Activated CD8-positive, alpha-beta memory T cell treated with anti-CD3 and anti-CD28 coated beads, Interleukin-2, amount 10 ng/mL, durations not matched to agents 7 days and 5 days (primary cell): ENCODE results near the gene TM2D1. TPM values are rescaled to one million over a fixed set of nuclear protein-coding genes. Genes with fewer than 3 reads are reported as not detected.
"Not testable (repeated sequence)": the region's sequence is repeated elsewhere in the genome, so short reads cannot be mapped to it uniquely, and the experiment has no call there.

Source experiments
- ATAC-seq: fragments of 150-1000 bp; cut with Tn5 transposase; one replicate; pipeline ENCODE4 v1.10.0; 2021; ENCODE audit warnings: moderate library complexity
- CTCF ChIA-PET: fragments of 350-600 bp; sonication (Branson Sonifier 250); formaldehyde crosslinking; loops from one replicate; lab custom pipeline; 2021; ENCODE audit warnings: antibody characterized with exemption; lab: Charles Lee
- DNase-seq: peaks from one replicate; pipeline ENCODE4 v3.0.0-alpha.2; 2020
- H3K27ac Mint-ChIP-seq: one replicate; pipeline ENCODE4 v1.8.0; 2021; ENCODE audit warnings: mild to moderate bottlenecking, mixed read lengths
- H3K27me3 Mint-ChIP-seq: one replicate; pipeline ENCODE4 v1.8.0; 2021; ENCODE audit warnings: mixed read lengths
- H3K36me3 Mint-ChIP-seq: one replicate; pipeline ENCODE4 v1.8.0; 2021; ENCODE audit warnings: mild to moderate bottlenecking, mixed read lengths
- H3K4me1 Mint-ChIP-seq: one replicate; pipeline ENCODE4 v1.8.0; 2021; ENCODE audit warnings: mixed read lengths
- H3K4me3 Mint-ChIP-seq: one replicate; pipeline ENCODE4 v1.8.0; 2021; ENCODE audit warnings: mild to moderate bottlenecking, moderate library complexity, mixed read lengths
- H3K9me3 Mint-ChIP-seq: one replicate; pipeline ENCODE4 v1.8.0; 2022; ENCODE audit warnings: low read depth, mixed read lengths
- total RNA-seq, 2 experiments: library from RNA; stranded (reverse); gene quantifications; one replicate each; pipeline ENCODE4 v1.2.3, GENCODE V29; 2021

Gene TM2D1
- total RNA-seq, 2 experiments from 2014 or later, result 29.0 to 33.1 TPM

GRCh38 chr1:61699911-61700851 is 24.8 kb downstream of the TM2D1 start:
- no peaks in the 10 kb centered on the region for H3K27me3 Mint-ChIP-seq
- no peaks in the 10 kb centered on the region for H3K4me1 Mint-ChIP-seq
- no peak for ATAC-seq
- H3K27ac Mint-ChIP-seq, result no peak overlapping the region
- H3K9me3 Mint-ChIP-seq, result no peaks in the 10 kb centered on the region
- DNase-seq, result no peak
- H3K36me3 Mint-ChIP-seq, result peaks cover 45% of the 10 kb centered on the region
- H3K4me3 Mint-ChIP-seq, result no peak overlapping the region
- CTCF ChIA-PET, result interaction anchor here (0.7 to 0.9 kb wide), 2 partner anchors 14 to 96 kb away, joined by 3 to 5 read pairs; no protein-coding TSS in a partner anchor

DNA sequence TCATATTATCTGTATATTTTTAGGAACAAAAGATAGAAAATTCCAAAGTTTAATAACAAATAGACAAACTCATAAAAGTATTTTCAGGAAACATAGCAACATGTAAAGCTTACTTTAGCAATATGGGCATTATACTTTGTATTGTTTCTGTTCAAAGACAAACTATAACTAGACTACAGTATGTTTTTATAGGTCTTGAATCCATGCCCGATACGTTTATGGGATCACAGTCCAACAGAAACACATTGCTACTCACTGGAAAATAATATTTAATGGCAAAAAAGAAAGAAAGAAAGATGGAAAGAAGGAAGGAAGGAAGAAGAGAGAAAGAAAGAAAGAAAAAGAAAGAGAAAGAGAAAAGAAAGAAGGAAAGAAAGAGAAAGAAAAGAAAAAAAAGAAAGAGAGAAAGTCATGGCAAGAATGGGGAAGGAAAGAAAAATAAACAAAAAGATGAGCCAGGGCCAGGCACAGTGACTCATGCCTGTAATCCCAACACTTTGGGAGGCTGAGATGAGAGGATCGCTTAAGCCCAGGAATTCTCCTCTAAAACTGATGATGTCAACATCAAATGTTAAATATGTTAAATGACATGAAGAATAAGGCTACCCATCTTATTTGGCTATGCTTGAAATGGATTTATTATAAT is 32.7 kb downstream of the TM2D1 start:
- no peak for DNase-seq
- no peaks in the 10 kb centered on the region for H3K9me3 Mint-ChIP-seq
- no peak for ATAC-seq
- no peak overlapping the region for H3K4me3 Mint-ChIP-seq
- no peak overlapping the region for H3K27ac Mint-ChIP-seq
- H3K36me3 Mint-ChIP-seq, result peaks cover 22% of the 10 kb centered on the region
- no peaks in the 10 kb centered on the region for H3K27me3 Mint-ChIP-seq
- CTCF ChIA-PET, result no interaction called here
- H3K4me1 Mint-ChIP-seq, result no peaks in the 10 kb centered on the region

- H3K4me3 Mint-ChIP-seq, result no peak overlapping the region
- no peak overlapping the region for H3K27ac Mint-ChIP-seq
- H3K4me1 Mint-ChIP-seq, result no peaks in the 10 kb centered on the region
- no peak for DNase-seq
- no peak for ATAC-seq
- CTCF ChIA-PET, result no interaction called here
- H3K9me3 Mint-ChIP-seq, result no peaks in the 10 kb centered on the region
- peaks cover 18% of the 10 kb centered on the region for H3K36me3 Mint-ChIP-seq
- H3K27me3 Mint-ChIP-seq, result no peaks in the 10 kb centered on the region
Measured at GRCh38 chr1:61687901-61688300, 37.0 kb downstream of the TM2D1 start.

DNA sequence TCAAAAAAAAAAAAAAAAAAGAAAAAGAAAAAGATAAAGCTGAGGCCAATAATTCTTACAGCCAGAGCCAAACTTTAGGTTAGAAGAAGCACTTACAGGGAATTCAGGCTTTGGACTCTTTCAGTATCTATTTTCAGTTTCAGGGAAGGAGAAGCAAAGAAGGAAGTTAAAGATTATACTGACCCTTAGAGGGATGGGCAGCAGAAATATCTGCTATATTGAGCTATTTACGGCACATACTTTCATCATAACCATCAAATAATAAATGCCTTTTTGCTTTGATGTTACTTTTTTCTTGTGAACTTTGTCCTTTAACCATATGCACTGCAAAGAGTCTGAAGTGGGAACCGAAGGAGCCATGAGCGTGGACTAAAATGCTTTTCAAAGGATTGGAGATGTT is 42.0 kb downstream of the TM2D1 start:
- Mint-ChIP-seq H3K4me3 (no peak overlapping the region), H3K27ac (no peak overlapping the region), H3K27me3 (no peaks in the 10 kb centered on the region), H3K4me1 (no peaks in the 10 kb centered on the region), H3K9me3 (no peaks in the 10 kb centered on the region), H3K36me3 (peaks cover 29% of the 10 kb centered on the region)
- CTCF ChIA-PET, result no interaction called here
- no peak for DNase-seq
- ATAC-seq, result no peak

DNA sequence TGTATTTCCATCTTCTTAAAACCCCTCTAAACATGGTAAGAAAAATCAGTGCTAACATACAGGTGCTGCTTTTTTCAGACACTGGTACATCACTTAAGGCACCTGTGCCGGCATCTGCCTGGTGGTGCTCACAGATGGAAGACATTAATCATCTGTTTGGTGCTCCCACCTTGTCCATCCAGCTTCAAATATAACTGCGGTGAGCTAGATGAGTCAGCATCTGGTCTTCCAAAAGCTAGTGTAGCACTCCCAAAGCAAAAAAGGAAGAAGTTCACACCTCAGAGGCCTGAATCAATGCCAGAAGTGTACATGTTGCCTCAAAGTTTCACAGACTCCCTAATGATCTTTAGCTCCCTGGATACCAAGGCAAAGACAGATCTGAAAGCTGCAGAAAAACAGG is 44.4 kb downstream of the TM2D1 start:
- H3K27ac Mint-ChIP-seq, result no peak overlapping the region
- H3K27me3 Mint-ChIP-seq, result no peaks in the 10 kb centered on the region
- H3K36me3 Mint-ChIP-seq, result peaks cover 25% of the 10 kb centered on the region
- no peaks in the 10 kb centered on the region for H3K4me1 Mint-ChIP-seq
- no peak overlapping the region for H3K4me3 Mint-ChIP-seq
- no peak for ATAC-seq
- DNase-seq, result no peak
- no peaks in the 10 kb centered on the region for H3K9me3 Mint-ChIP-seq
- CTCF ChIA-PET, result interaction anchor here (1.3 kb wide), 1 partner anchor 11 kb away, joined by 3 read pairs; no protein-coding TSS in a partner anchor

- CTCF ChIA-PET, result interaction anchor here (0.7 kb wide), 1 partner anchor 789 kb away, joined by 3 read pairs; no protein-coding TSS in a partner anchor
- not testable (repeated sequence) for H3K27me3 Mint-ChIP-seq, DNase-seq, H3K27ac Mint-ChIP-seq, H3K4me3 Mint-ChIP-seq, ATAC-seq, H3K36me3 Mint-ChIP-seq, H3K4me1 Mint-ChIP-seq, H3K9me3 Mint-ChIP-seq
Measured at GRCh38 chr1:61676881-61677280, 48.1 kb downstream of the TM2D1 start.

DNA sequence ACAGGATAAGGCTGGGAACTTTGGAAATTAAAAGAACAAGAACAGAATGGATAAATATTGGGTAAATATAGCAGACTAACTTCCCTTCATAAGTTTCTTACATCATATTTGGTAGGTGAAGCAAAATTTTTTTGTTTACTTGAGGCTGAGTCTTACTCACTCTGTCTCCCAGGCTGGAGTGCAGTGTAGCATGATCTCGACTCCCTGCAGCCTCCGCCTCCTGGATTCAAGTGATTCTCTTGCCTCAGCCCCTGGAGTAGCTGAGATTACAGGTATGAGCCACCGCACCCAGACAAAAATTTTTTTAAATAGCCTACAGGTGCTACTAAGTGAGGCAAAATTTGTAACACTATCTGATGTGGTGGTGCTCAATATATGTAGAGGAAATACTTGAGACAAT is 50.7 kb downstream of the TM2D1 start:
- Mint-ChIP-seq H3K4me3 (no peak overlapping the region), H3K9me3 (no peaks in the 10 kb centered on the region), H3K27ac (no peak overlapping the region), H3K27me3 (no peaks in the 10 kb centered on the region), H3K36me3 (no peaks in the 10 kb centered on the region), H3K4me1 (no peaks in the 10 kb centered on the region)
- CTCF ChIA-PET, result no interaction called here
- ATAC-seq (no peak), DNase-seq (no peak)

GRCh38 chr1:61672376-61672775 is 52.6 kb downstream of the TM2D1 start:
- Mint-ChIP-seq H3K27ac (no peak overlapping the region), H3K4me3 (no peak overlapping the region)

GRCh38 chr1:61670445-61670844 is 54.5 kb downstream of the TM2D1 start:
- DNase-seq, result no peak
- ATAC-seq, result no peak
- Mint-ChIP-seq H3K27ac (no peak overlapping the region), H3K9me3 (no peaks in the 10 kb centered on the region), H3K36me3 (no peaks in the 10 kb centered on the region), H3K4me1 (no peaks in the 10 kb centered on the region), H3K4me3 (no peak overlapping the region), H3K27me3 (no peaks in the 10 kb centered on the region)
- CTCF ChIA-PET, result interaction anchor here (1.2 kb wide), 1 partner anchor 14 kb away, joined by 3 read pairs; no protein-coding TSS in a partner anchor

More at GRCh38 chr1:61672376-61672775, 52.6 kb downstream of the TM2D1 start:
- no peak for ATAC-seq
- Mint-ChIP-seq H3K4me1 (no peaks in the 10 kb centered on the region), H3K9me3 (no peaks in the 10 kb centered on the region), H3K36me3 (no peaks in the 10 kb centered on the region), H3K27me3 (no peaks in the 10 kb centered on the region)
- CTCF ChIA-PET, result no interaction called here
- DNase-seq, result no peak

GRCh38 chr1:61670016-61670415 is 54.9 kb downstream of the TM2D1 start:
- H3K4me3 Mint-ChIP-seq, result no peak overlapping the region
- no peaks in the 10 kb centered on the region for H3K4me1 Mint-ChIP-seq
- CTCF ChIA-PET, result interaction anchor here (1.2 kb wide), 1 partner anchor 14 kb away, joined by 3 read pairs; no protein-coding TSS in a partner anchor
- H3K27ac Mint-ChIP-seq, result no peak overlapping the region
- no peaks in the 10 kb centered on the region for H3K27me3 Mint-ChIP-seq
- H3K36me3 Mint-ChIP-seq, result no peaks in the 10 kb centered on the region
- H3K9me3 Mint-ChIP-seq, result no peaks in the 10 kb centered on the region
- ATAC-seq, result no peak
- DNase-seq, result no peak

DNA sequence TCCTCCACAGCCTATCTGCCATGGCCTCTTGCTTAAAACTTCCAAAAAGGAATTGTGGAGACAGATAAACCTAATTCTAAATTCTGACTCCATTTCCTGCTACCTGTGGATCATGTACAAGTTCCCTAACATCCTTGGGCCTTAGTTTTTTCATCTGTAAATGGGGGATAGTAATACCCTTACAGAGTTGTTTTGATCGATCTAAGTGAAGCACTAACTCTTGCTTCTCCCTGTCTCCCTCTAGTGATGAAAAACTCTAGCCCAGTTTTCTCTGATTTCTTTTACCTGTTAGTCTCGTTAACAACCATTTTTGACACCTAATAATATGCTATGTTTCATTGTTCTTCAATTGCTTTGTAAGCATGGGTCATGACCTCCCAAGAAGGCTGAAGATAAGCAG is 65.9 kb downstream of the TM2D1 start:
- no peaks in the 10 kb centered on the region for H3K9me3 Mint-ChIP-seq
- no peak for ATAC-seq
- CTCF ChIA-PET, result no interaction called here
- peaks cover 3% of the 10 kb centered on the region for H3K27me3 Mint-ChIP-seq
- H3K4me3 Mint-ChIP-seq, result no peak overlapping the region
- no peak overlapping the region for H3K27ac Mint-ChIP-seq
- no peaks in the 10 kb centered on the region for H3K4me1 Mint-ChIP-seq
- DNase-seq, result no peak
- H3K36me3 Mint-ChIP-seq, result no peaks in the 10 kb centered on the region

- Mint-ChIP-seq H3K9me3 (no peaks in the 10 kb centered on the region), H3K4me3 (no peak overlapping the region), H3K27me3 (peaks cover 3% of the 10 kb centered on the region), H3K4me1 (no peaks in the 10 kb centered on the region), H3K36me3 (no peaks in the 10 kb centered on the region), H3K27ac (no peak overlapping the region)
- no peak for DNase-seq
- no peak for ATAC-seq
- CTCF ChIA-PET, result no interaction called here
Measured at GRCh38 chr1:61655453-61655852, 69.5 kb downstream of the TM2D1 start.

GRCh38 chr1:61654067-61654466 is 70.9 kb downstream of the TM2D1 start:
- H3K36me3 Mint-ChIP-seq, result no peaks in the 10 kb centered on the region
- no peak overlapping the region for H3K4me3 Mint-ChIP-seq
- CTCF ChIA-PET, result no interaction called here
- peaks cover 3% of the 10 kb centered on the region for H3K27me3 Mint-ChIP-seq
- H3K9me3 Mint-ChIP-seq, result no peaks in the 10 kb centered on the region
- DNase-seq (no peak), ATAC-seq (no peak)
- H3K27ac Mint-ChIP-seq, result no peak overlapping the region
- H3K4me1 Mint-ChIP-seq, result no peaks in the 10 kb centered on the region
